ENCODE measurements around the gene DMAC2.

DNA sequence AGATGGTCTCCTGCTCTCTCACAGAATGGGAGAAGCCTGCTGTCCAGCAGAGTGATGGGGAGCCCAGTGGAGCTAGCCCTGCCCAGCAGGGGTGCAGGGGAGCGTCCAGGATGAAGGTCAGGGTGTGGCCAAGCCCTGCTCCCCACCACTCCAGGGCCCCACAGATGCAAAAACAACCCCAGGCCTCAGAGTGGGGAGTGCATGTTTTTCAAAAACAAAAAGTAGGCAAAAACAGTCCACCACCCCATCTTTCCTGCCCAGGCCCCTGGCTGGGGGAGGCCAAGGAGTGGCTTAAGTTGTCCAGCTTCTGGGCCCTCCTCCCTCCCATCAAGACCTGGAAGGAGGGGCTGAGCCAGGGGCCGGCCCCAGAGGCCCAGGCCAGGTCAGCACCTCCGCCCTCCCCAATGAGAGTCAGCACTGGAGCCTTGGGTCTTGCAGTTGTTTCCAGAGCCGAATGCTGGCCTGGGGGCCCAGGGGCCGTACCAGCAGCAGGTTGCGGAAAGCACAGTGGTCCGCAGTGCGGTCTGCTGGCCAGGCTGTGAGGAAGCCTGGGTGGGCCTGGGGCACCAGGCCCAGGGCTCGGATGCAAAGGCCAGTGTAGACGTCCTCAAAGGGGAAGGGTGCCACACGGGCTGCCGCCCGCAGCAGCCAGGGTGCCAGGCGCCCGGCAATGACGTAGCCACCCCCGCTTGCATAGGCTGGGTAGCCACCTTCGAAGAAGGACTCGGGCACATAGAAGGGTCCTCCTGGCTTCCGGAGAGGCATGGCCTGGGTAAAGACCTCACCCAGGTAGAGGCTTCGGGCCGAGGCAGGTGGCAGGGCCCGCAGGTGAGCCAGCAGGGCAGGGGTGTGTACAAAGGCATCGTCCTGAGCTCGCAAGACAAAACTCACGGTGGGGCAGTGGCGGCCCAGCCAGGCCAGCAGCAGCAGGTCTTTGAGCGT lies 14.3 kb downstream of the DMAC2 start:
- TF ChIP-seq, protein P1, sequence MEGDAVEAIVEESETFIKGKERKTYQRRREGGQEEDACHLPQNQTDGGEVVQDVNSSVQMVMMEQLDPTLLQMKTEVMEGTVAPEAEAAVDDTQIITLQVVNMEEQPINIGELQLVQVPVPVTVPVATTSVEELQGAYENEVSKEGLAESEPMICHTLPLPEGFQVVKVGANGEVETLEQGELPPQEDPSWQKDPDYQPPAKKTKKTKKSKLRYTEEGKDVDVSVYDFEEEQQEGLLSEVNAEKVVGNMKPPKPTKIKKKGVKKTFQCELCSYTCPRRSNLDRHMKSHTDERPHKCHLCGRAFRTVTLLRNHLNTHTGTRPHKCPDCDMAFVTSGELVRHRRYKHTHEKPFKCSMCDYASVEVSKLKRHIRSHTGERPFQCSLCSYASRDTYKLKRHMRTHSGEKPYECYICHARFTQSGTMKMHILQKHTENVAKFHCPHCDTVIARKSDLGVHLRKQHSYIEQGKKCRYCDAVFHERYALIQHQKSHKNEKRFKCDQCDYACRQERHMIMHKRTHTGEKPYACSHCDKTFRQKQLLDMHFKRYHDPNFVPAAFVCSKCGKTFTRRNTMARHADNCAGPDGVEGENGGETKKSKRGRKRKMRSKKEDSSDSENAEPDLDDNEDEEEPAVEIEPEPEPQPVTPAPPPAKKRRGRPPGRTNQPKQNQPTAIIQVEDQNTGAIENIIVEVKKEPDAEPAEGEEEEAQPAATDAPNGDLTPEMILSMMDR (IDR thresholded peaks at IDR 0.05; ENCODE audit: insufficient read depth, low read depth, low read length), result no peak
- TF ChIP-seq EZH2 (IDR thresholded peaks at IDR 0.05; ENCODE audit: insufficient read depth, low read length), result no peak
